ENCODE measurements around the gene SELENOM. TPM values are rescaled to one million over a fixed set of nuclear protein-coding genes. Genes with fewer than 3 reads are reported as not detected.

SELENOM gene
- total and polyA plus RNA-seq, 2 donors (not counting 1 experiment from before 2014, with no cell fraction given), result 23.6 to 43.3 TPM

DNA sequence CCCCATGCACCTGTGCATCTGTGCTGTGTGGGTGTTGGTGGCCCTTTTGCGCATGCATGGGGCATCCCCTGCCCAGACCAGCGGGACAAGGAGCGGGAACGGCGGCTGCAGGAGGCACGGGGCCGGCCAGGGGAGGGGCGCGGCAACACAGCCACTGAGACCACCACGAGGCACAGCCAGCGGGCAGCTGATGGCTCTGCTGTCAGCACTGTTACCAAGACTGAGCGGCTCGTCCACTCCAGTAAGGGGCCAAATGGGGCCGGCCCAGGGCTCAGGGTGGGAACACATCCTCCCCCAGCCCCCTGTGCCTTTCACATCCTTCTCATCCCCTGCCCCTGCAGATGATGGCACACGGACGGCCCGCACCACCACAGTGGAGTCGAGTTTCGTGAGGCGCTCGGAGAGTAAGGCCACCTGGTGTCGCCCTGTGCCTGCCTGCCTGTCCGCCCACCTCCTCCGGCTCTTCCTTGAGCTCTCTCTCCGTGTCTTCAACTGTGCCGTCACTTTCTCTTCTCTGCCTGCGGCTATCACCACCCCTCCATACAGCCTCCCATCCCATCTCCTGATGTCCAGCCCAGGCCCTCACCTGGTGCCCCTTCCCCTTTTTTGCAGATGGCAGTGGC lies 10.6 kb downstream of the SELENOM start:
- Histone ChIP-seq H3K4me1 (ENCODE audit: control insufficient read depth in 2 of 2, insufficient read depth in 2 of 2, low read length in 2 of 2) (no peaks in the 10 kb centered on the region), H3K27ac (ENCODE audit: low read length in 2 of 2) (no peak overlapping the region), H3K9me3 (ENCODE audit: control extremely low read depth in 1 of 3, control insufficient read depth in 2 of 3, insufficient read depth in 1 of 3, low read length in 2 of 3) (no peaks in the 10 kb centered on the region), H4K20me1 (ENCODE audit: control insufficient read depth, insufficient read depth, low read length, poor library complexity, severe bottlenecking) (no peaks in the 10 kb centered on the region), H2AFZ (ENCODE audit: insufficient read depth, low read depth, low read length, poor library complexity, severe bottlenecking) (no peak overlapping the region), H3K4me2 (replicated peaks; ENCODE audit: low read depth, low read length, poor library complexity, severe bottlenecking) (no peak overlapping the region), H3K79me2 (ENCODE audit: control insufficient read depth, insufficient read depth, low read length) (no peaks in the 10 kb centered on the region), H3K27me3 (replicated peaks in 1 of 4; ENCODE audit: control extremely low read depth in 1 of 4, control insufficient read depth in 3 of 4, insufficient read depth in 4 of 4, low read length in 3 of 4) (no peaks in the 10 kb centered on the region), H3K36me3 (replicated peaks in 1 of 2; ENCODE audit: control extremely low read depth in 1 of 2, control insufficient read depth in 1 of 2, extremely low read depth in 1 of 2, insufficient read depth in 2 of 2, low read length in 1 of 2) (no peaks in the 10 kb centered on the region), H3K9ac (ENCODE audit: low read length) (no peak overlapping the region), H3K4me3 (ENCODE audit: control extremely low read depth in 1 of 5, extremely low read depth in 1 of 5, insufficient read depth in 1 of 5, low read depth in 2 of 5, low read length in 4 of 5) (no peak overlapping the region)
- ChIA-PET POLR2A (no interaction called here), CTCF (interaction anchor here (0.9 kb wide), 1 partner anchor 176 kb away, joined by 3 read pairs; no protein-coding TSS in a partner anchor)
- Mint-ChIP-seq H3K27me3 (no peaks in the 10 kb centered on the region), H3K9me3 (ENCODE audit: insufficient read depth) (no peaks in the 10 kb centered on the region), H3K4me3 (no peak overlapping the region), H3K27ac (no peak overlapping the region), H3K4me1 (no peaks in the 10 kb centered on the region)
- TF ChIP-seq, protein P1, sequence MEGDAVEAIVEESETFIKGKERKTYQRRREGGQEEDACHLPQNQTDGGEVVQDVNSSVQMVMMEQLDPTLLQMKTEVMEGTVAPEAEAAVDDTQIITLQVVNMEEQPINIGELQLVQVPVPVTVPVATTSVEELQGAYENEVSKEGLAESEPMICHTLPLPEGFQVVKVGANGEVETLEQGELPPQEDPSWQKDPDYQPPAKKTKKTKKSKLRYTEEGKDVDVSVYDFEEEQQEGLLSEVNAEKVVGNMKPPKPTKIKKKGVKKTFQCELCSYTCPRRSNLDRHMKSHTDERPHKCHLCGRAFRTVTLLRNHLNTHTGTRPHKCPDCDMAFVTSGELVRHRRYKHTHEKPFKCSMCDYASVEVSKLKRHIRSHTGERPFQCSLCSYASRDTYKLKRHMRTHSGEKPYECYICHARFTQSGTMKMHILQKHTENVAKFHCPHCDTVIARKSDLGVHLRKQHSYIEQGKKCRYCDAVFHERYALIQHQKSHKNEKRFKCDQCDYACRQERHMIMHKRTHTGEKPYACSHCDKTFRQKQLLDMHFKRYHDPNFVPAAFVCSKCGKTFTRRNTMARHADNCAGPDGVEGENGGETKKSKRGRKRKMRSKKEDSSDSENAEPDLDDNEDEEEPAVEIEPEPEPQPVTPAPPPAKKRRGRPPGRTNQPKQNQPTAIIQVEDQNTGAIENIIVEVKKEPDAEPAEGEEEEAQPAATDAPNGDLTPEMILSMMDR (IDR thresholded peaks at IDR 0.05), result no peak
- no peak for TF ChIP-seq EZH2 (IDR thresholded peaks at IDR 0.05; ENCODE audit: borderline replicate concordance, insufficient read depth, low read depth, low read length, poor library complexity, severe bottlenecking)
- ATAC-seq (ENCODE audit: low read depth) (no peak), DNase-seq (no peak)
- intact Hi-C loops (cut with micrococcal nuclease), result no loop called here
- 96% methylated on average over 27 of the region's 27 CpGs for WGBS (ENCODE audit: insufficient coverage)

DNA sequence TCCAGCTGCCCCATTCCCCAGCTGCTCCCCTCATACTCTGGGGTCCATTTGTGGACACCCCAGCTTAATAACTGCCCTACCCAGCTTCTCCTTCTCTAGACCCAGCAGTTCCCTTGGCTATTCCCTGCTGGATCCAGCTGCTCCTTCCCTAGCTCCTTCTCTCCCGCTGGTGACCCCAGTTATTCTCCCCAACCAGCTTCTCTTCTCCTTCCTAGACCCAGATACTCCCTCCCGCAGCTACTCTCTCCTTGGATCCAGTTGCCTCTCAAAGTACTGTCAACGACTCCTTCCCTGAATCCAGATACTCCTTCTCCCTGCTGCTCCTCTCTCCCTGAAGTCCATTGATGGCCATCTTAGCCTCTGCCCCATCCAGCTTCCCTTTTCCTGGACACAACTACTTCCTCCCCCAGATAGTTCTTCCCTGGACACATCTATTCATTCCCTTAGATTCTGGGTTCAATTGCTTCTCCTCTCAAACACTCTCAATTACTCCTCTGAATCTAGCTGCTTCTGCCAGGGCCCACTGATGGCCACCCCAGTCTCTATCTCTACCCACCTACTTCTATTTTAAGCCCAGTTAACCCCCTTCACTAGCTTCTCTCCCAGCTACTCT lies 11.6 kb downstream of the SELENOM start:
- Histone ChIP-seq H3K4me1 (ENCODE audit: control insufficient read depth in 2 of 2, insufficient read depth in 2 of 2, low read length in 2 of 2) (peaks cover 0 to 6% of the 10 kb centered on the region in 2 donors), H3K4me3 (ENCODE audit: control extremely low read depth in 1 of 5, extremely low read depth in 1 of 5, insufficient read depth in 1 of 5, low read depth in 2 of 5, low read length in 4 of 5) (no peak overlapping the region), H3K4me2 (replicated peaks; ENCODE audit: low read depth, low read length, poor library complexity, severe bottlenecking) (no peak overlapping the region), H2AFZ (ENCODE audit: insufficient read depth, low read depth, low read length, poor library complexity, severe bottlenecking) (no peak overlapping the region), H3K27ac (ENCODE audit: low read length in 2 of 2) (no peak overlapping the region), H3K79me2 (ENCODE audit: control insufficient read depth, insufficient read depth, low read length) (no peaks in the 10 kb centered on the region), H3K36me3 (replicated peaks in 1 of 2; ENCODE audit: control extremely low read depth in 1 of 2, control insufficient read depth in 1 of 2, extremely low read depth in 1 of 2, insufficient read depth in 2 of 2, low read length in 1 of 2) (no peaks in the 10 kb centered on the region), H3K9me3 (ENCODE audit: control extremely low read depth in 1 of 3, control insufficient read depth in 2 of 3, insufficient read depth in 1 of 3, low read length in 2 of 3) (no peaks in the 10 kb centered on the region), H4K20me1 (ENCODE audit: control insufficient read depth, insufficient read depth, low read length, poor library complexity, severe bottlenecking) (no peaks in the 10 kb centered on the region), H3K9ac (ENCODE audit: low read length) (no peak overlapping the region), H3K27me3 (replicated peaks in 1 of 4; ENCODE audit: control extremely low read depth in 1 of 4, control insufficient read depth in 3 of 4, insufficient read depth in 4 of 4, low read length in 3 of 4) (no peaks in the 10 kb centered on the region)
- ATAC-seq (ENCODE audit: low read depth), result no peak
- H3K27me3 Mint-ChIP-seq, result no peaks in the 10 kb centered on the region
- TF ChIP-seq EZH2 (IDR thresholded peaks at IDR 0.05; ENCODE audit: borderline replicate concordance, insufficient read depth, low read depth, low read length, poor library complexity, severe bottlenecking), result no peak
- TF ChIP-seq, protein P1 (IDR thresholded peaks at IDR 0.05), result no peak
- CTCF ChIA-PET, result interaction anchor here (0.7 to 1.2 kb wide), 3 partner anchors 8 to 177 kb away, joined by 3 read pairs; no protein-coding TSS in a partner anchor
- no peak overlapping the region for H3K27ac Mint-ChIP-seq
- H3K9me3 Mint-ChIP-seq (ENCODE audit: insufficient read depth), result no peaks in the 10 kb centered on the region
- intact Hi-C loops (cut with micrococcal nuclease), result no loop called here
- no peaks in the 10 kb centered on the region for H3K4me1 Mint-ChIP-seq
- POLR2A ChIA-PET, result no interaction called here
- DNase-seq, result no peak
- no peak overlapping the region for H3K4me3 Mint-ChIP-seq
- WGBS (ENCODE audit: insufficient coverage), result 90% methylated on average over 3 of the region's 3 CpGs
